HCT116 (cell line): ENCODE results near the gene HAND1. TPM values are rescaled to one million over a fixed set of nuclear protein-coding genes. Genes with fewer than 3 reads are reported as not detected.

ENCODE experiments used
- ATAC-seq: fragments of 200-7000 bp; cut with Tn5 transposase; 2 replicates; pipeline ENCODE4 v1.9.1; 2020; ENCODE audit warnings: mild to moderate bottlenecking, moderate library complexity
- BruUV-seq: library from RNA; stranded (reverse); fragments of 400-500 nt; replicated peaks from 2 replicates; lab custom pipeline; 2021; lab: Mats Ljungman, UMichigan
- CTCF ChIA-PET: fragments of 300-600 bp; sonication (Branson Sonifier 250); formaldehyde crosslinking; loops from one replicate; lab custom pipeline; 2021; ENCODE audit warnings: antibody characterized with exemption; lab: Charles Lee
- POLR2A ChIA-PET: fragments of 300-600, 350-600 bp; sonication (Branson Sonifier 250); formaldehyde crosslinking; loops from one replicate; lab custom pipeline; 2021; ENCODE audit warnings: antibody characterized with exemption; lab: Charles Lee
- RAD21 ChIA-PET, 2 experiments: fragments of 300-600 bp; sonication (Branson Sonifier 250); formaldehyde crosslinking; loops; one replicate each; lab custom pipeline; 2023; ENCODE audit warnings: low total read pairs in 2 of 2; ENCODE audit not compliant: uncharacterized antibody in 2 of 2, unreplicated experiment in 2 of 2, low non-redundant PET in 1 of 2; lab: Charles Lee
- DNase-seq: peaks from one replicate; pipeline ENCODE4 v3.0.0-alpha.2; 2010; ENCODE audit warnings: low read depth, low spot score
- H2AFZ ChIP-seq: fragments of 200-600 bp; shearing (Covaris generic), sonication (generic); 2 replicates; pipeline ENCODE4 v1.6.1; 2017; ENCODE audit warnings: low read depth, mixed run types, mixed read lengths, antibody characterized with exemption, low read length; ENCODE audit not compliant: poor library complexity, severe bottlenecking
- H3K27ac ChIP-seq: 2 replicates; pipeline ENCODE4 v1.5.1; 2012; ENCODE audit warnings: low read depth, low read length
- H3K27me3 ChIP-seq: fragments of 200-600 bp; sonication (generic); 2 replicates; pipeline ENCODE4 v1.6.1; 2016; ENCODE audit warnings: mixed run types, low read length, mixed read lengths; ENCODE audit not compliant: insufficient read depth
- H3K36me3 ChIP-seq, 2 experiments: fragments of 200-500 bp in 1 of 2; fragments of 200-600 bp in 1 of 2; sonication (Bioruptor generic) in 1 of 2; sonication (generic) in 1 of 2; 2 replicates each; pipeline versions ENCODE4 v1.5.1 to v1.6.1; 2014 to 2016; ENCODE audit warnings: low read length in 2 of 2, inconsistent platforms in 1 of 2, mixed read lengths in 1 of 2, mixed run types in 1 of 2; ENCODE audit not compliant: insufficient read depth in 2 of 2, control insufficient read depth in 1 of 2
- H3K4me1 ChIP-seq, 2 experiments: fragments of 200-600 bp in 1 of 2; sonication (generic) in 1 of 2; 2 replicates each; pipeline versions ENCODE4 v1.5.1 to v1.6.1; 2012 to 2017; ENCODE audit warnings: low read length in 2 of 2, inconsistent platforms in 1 of 2, mild to moderate bottlenecking in 1 of 2, mixed read lengths in 1 of 2, mixed run types in 1 of 2, moderate library complexity in 1 of 2; ENCODE audit not compliant: insufficient read depth in 2 of 2, control insufficient read depth in 1 of 2
- H3K4me2 ChIP-seq: fragments of 200-600 bp; sonication (generic); 2 replicates; pipeline ENCODE4 v1.6.1; 2017; ENCODE audit warnings: mixed run types, low read length, mixed read lengths
- H3K4me3 ChIP-seq, 2 experiments: fragments of 200-600 bp in 1 of 2; sonication (generic) in 1 of 2; replicated peaks in 1 of 2; 2 replicates each; pipeline ENCODE4 v1.5.1; 2011 to 2016; ENCODE audit warnings: low read length in 2 of 2, control low read depth in 1 of 2, low read depth in 1 of 2, mild to moderate bottlenecking in 1 of 2, mixed read lengths in 1 of 2, mixed run types in 1 of 2
- H3K79me2 ChIP-seq: fragments of 200-600 bp; sonication (generic); 2 replicates; pipeline ENCODE4 v1.6.1; 2017; ENCODE audit warnings: mild to moderate bottlenecking, mixed run types, low read length, moderate library complexity, mixed read lengths; ENCODE audit not compliant: insufficient read depth
- H3K9ac ChIP-seq: fragments of 200-600 bp; sonication (generic); 2 replicates; pipeline ENCODE4 v1.6.1; 2016; ENCODE audit warnings: low read length, mixed read lengths
- H3K9me2 ChIP-seq: fragments of 200-600 bp; sonication (generic), shearing (Covaris generic); 2 replicates; pipeline ENCODE4 v1.6.1; 2017; ENCODE audit warnings: mixed run types, mild to moderate bottlenecking, moderate library complexity; ENCODE audit not compliant: insufficient read depth
- H3K9me3 ChIP-seq, 2 experiments: fragments of 200-500 bp in 1 of 2; fragments of 200-600 bp in 1 of 2; sonication (Bioruptor generic) in 1 of 2; sonication (generic) in 1 of 2; 2 replicates each; pipeline ENCODE4 v1.6.1; 2014 to 2017; ENCODE audit warnings: low read length in 2 of 2, mixed read lengths in 2 of 2, inconsistent platforms in 1 of 2, low read depth in 1 of 2, mild to moderate bottlenecking in 1 of 2, mixed run types in 1 of 2, moderate library complexity in 1 of 2; ENCODE audit not compliant: control insufficient read depth in 1 of 2, insufficient read depth in 1 of 2
- H4K20me1 ChIP-seq: fragments of 200-600 bp; sonication (generic), shearing (Covaris generic); 2 replicates; pipeline ENCODE4 v1.6.1; 2017; ENCODE audit warnings: mixed run types, mild to moderate bottlenecking, moderate library complexity; ENCODE audit not compliant: insufficient read depth
- CEBPB ChIP-seq: IDR thresholded peaks from 2 replicates; pipeline ENCODE4 v1.6.1; 2012; ENCODE audit warnings: low read depth
- CTCF ChIP-seq, 3 experiments: fragments of 200-600 bp in 1 of 3; sonication (generic) in 1 of 3; IDR thresholded peaks in 2 of 3; conservative IDR thresholded peaks in 1 of 3; 2 replicates each; pipeline ENCODE4 v1.5.1; 2012 to 2017; ENCODE audit warnings: low read depth in 2 of 3, low read length in 2 of 3, antibody characterized with exemption in 1 of 3, borderline replicate concordance in 1 of 3, control low read depth in 1 of 3, mild to moderate bottlenecking in 1 of 3, mixed read lengths in 1 of 3, mixed run types in 1 of 3, moderate library complexity in 1 of 3; ENCODE audit not compliant: insufficient read depth in 1 of 3
- EGR1 ChIP-seq: IDR thresholded peaks from 2 replicates; pipeline ENCODE4 v1.6.1; 2012; ENCODE audit warnings: low read depth
- ELF1 ChIP-seq: IDR thresholded peaks from 2 replicates; pipeline ENCODE4 v1.6.1; 2012; ENCODE audit warnings: low read depth, borderline replicate concordance
- JUND ChIP-seq: IDR thresholded peaks from 2 replicates; pipeline ENCODE4 v1.6.1; 2012
- POLR2A ChIP-seq: IDR thresholded peaks from 2 replicates; pipeline ENCODE4 v1.7.0; 2011; ENCODE audit warnings: borderline replicate concordance; ENCODE audit not compliant: insufficient read depth, insufficient read length; ENCODE audit errors: extremely low read depth
- REST ChIP-seq: IDR thresholded peaks from 2 replicates; pipeline ENCODE4 v1.6.1; 2012; ENCODE audit warnings: low read depth
- SIN3A ChIP-seq: IDR thresholded peaks from 2 replicates; pipeline ENCODE4 v1.6.1; 2012; ENCODE audit warnings: low read depth
- SP1 ChIP-seq: IDR thresholded peaks from 2 replicates; pipeline ENCODE4 v1.6.1; 2012; ENCODE audit warnings: low read depth
- SRF ChIP-seq: IDR thresholded peaks from 2 replicates; pipeline ENCODE4 v1.6.1; 2012; ENCODE audit warnings: low read depth
- YY1 ChIP-seq: IDR thresholded peaks from 2 replicates; pipeline ENCODE4 v1.6.1; 2011; ENCODE audit warnings: low read length, low read depth, moderate library complexity, mild to moderate bottlenecking; ENCODE audit not compliant: insufficient replicate concordance; ENCODE audit errors: extremely low read depth
- ZFX ChIP-seq: fragments of 450-650 bp; IDR thresholded peaks from 2 replicates; pipeline ENCODE4 v1.6.1; 2017
- ZNF274 ChIP-seq: fragments of 200-500 bp; sonication (Bioruptor generic); IDR thresholded peaks from 2 replicates; pipeline ENCODE4 v1.6.1; 2014; ENCODE audit warnings: mild to moderate bottlenecking, low read depth, low read length, inconsistent platforms
- intact Hi-C: fragments of 100-400 bp; cut with micrococcal nuclease; formaldehyde crosslinking; loops from 2 replicates; pipeline ENCODE4 v1.10.0; 2022
- total RNA-seq: library from RNA; stranded (reverse); gene quantifications from one replicate; pipeline ENCODE4 v1.2.1, GENCODE V29; 2021; ENCODE audit not compliant: unreplicated experiment
- TF ChIP-seq, protein P1 (sequence below): IDR thresholded peaks from 2 replicates; pipeline ENCODE4 v1.6.1; 2012
- TF ChIP-seq, protein P2 (sequence below): IDR thresholded peaks from 2 replicates; pipeline ENCODE4 v1.6.1; 2011; ENCODE audit warnings: mild to moderate bottlenecking, low read length, moderate library complexity; ENCODE audit not compliant: insufficient replicate concordance; ENCODE audit errors: extremely low read depth

The HAND1 gene
- total RNA-seq, 1 experiment from 2014 or later, result not detected

- no peak overlapping the region for H3K9ac ChIP-seq
- no peaks in the 10 kb centered on the region for H3K36me3 ChIP-seq
- no TSS peak for BruUV-seq
- intact Hi-C loops, result no loop called here
- H3K4me2 ChIP-seq, result no peak overlapping the region
- ChIA-PET RAD21 (no interaction called here), CTCF (no interaction called here), POLR2A (no interaction called here)
- H3K27ac ChIP-seq, result no peak overlapping the region
- TF ChIP-seq SP1, result no peak
- no peak for TF ChIP-seq REST
- TF ChIP-seq JUND, result no peak
- TF ChIP-seq, protein P1, sequence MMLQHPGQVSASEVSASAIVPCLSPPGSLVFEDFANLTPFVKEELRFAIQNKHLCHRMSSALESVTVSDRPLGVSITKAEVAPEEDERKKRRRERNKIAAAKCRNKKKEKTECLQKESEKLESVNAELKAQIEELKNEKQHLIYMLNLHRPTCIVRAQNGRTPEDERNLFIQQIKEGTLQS, result no peak
- TF ChIP-seq YY1, result no peak
- TF ChIP-seq EGR1, result no peak
- TF ChIP-seq CEBPB, result no peak
- TF ChIP-seq ZNF274, result no peak
- no peak for TF ChIP-seq ELF1
- no peak for TF ChIP-seq CTCF (IDR thresholded peaks at IDR 0.05 in 2 of 3, conservative IDR thresholded peaks at IDR 0.05 in 1 of 3; ENCODE audit: borderline replicate concordance in 1 of 3, insufficient read depth in 1 of 3, low read depth in 2 of 3, low read length in 2 of 3)
- TF ChIP-seq ZFX, result no peak
- no peak for TF ChIP-seq POLR2A
- TF ChIP-seq, protein P2, sequence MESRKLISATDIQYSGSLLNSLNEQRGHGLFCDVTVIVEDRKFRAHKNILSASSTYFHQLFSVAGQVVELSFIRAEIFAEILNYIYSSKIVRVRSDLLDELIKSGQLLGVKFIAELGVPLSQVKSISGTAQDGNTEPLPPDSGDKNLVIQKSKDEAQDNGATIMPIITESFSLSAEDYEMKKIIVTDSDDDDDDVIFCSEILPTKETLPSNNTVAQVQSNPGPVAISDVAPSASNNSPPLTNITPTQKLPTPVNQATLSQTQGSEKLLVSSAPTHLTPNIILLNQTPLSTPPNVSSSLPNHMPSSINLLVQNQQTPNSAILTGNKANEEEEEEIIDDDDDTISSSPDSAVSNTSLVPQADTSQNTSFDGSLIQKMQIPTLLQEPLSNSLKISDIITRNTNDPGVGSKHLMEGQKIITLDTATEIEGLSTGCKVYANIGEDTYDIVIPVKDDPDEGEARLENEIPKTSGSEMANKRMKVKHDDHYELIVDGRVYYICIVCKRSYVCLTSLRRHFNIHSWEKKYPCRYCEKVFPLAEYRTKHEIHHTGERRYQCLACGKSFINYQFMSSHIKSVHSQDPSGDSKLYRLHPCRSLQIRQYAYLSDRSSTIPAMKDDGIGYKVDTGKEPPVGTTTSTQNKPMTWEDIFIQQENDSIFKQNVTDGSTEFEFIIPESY, result no peak
- no peak for TF ChIP-seq SRF
- no peak for TF ChIP-seq SIN3A
- no peak for ATAC-seq
- H3K9me3 ChIP-seq, result no peaks in the 10 kb centered on the region
- H3K9me2 ChIP-seq, result no peaks in the 10 kb centered on the region
- no peak overlapping the region for H3K4me3 ChIP-seq
- H3K4me1 ChIP-seq, result no peaks in the 10 kb centered on the region
- H4K20me1 ChIP-seq, result no peaks in the 10 kb centered on the region
- no peaks in the 10 kb centered on the region for H3K79me2 ChIP-seq
- no peak for DNase-seq
- no peak overlapping the region for H2AFZ ChIP-seq
- H3K27me3 ChIP-seq, result peaks cover 60% of the 10 kb centered on the region
Measured at GRCh38 chr5:154486427-154486866, 8.4 kb upstream of the HAND1 start.
